Mucosa of descending colon (tissue), 3 donors: Measurements from ENCODE around the gene CCDC127. TPM values are rescaled to one million over a fixed set of nuclear protein-coding genes. Genes with fewer than 3 reads are reported as not detected.

Experiments
- ATAC-seq: fragments of 200-7000 bp; cut with Tn5 transposase; one replicate; pipeline ENCODE4 v1.9.1; 2020; ENCODE audit warnings: mild to moderate bottlenecking, moderate library complexity
- DNase-seq, 3 donors: peaks; one replicate each; pipeline ENCODE4 v3.0.0-alpha.2; 2020
- H3K36me3 ChIP-seq: fragments of 200-600 bp; one replicate; pipeline ENCODE4 v1.8.0; 2021; ENCODE audit warnings: low read depth, mild to moderate bottlenecking
- H3K4me1 ChIP-seq: fragments of 200-600 bp; one replicate; pipeline ENCODE4 v1.8.0; 2021; ENCODE audit warnings: low read depth, mild to moderate bottlenecking
- H3K4me3 ChIP-seq: fragments of 200-600 bp; one replicate; pipeline ENCODE4 v1.8.0; 2021; ENCODE audit warnings: mild to moderate bottlenecking
- H3K9me3 ChIP-seq: fragments of 200-600 bp; one replicate; pipeline ENCODE4 v1.8.0; 2021; ENCODE audit warnings: mild to moderate bottlenecking
- intact Hi-C, 2 donors: fragments of 100-400 bp; cut with DNase I in 1 of 2; cut with micrococcal nuclease in 1 of 2; formaldehyde crosslinking; loops; one replicate each; pipeline versions ENCODE4 v1.11.0 to v1.11.1; 2022; cut with DNase I, micrococcal nuclease
- total RNA-seq, 3 donors: library from RNA; stranded (reverse); fragmentation: NEBNext Ultra II Directional in 2 of 3; extraction: Animal tissue kit (Norgen Biotek cat#: 25700) in 2 of 3; gene quantifications; one replicate each; pipeline versions ENCODE4 v1.2.1 to v1.2.4, GENCODE V29; 2021 to 2023
- TF ChIP-seq, protein P1 (sequence below): fragments of 200-600 bp; IDR thresholded peaks from one replicate; pipeline ENCODE4 v1.8.0; 2022; ENCODE audit warnings: antibody characterized with exemption, mild to moderate bottlenecking
- donor health status: DM: no; HTN: no; CAD: no; lungs with moderate emphysema.
- donor health status: DM: no; HTN: no; CAD: no.
- donor health status: DM: no; HTN: yes; CAD: no.

The CCDC127 gene
- total RNA-seq, 3 donors from 2014 or later = 3.5 to 9.8 (median 4.7) TPM

- Histone ChIP-seq H3K9me3 (no peaks in the 10 kb centered on the region), H3K4me3 (no peak overlapping the region), H3K36me3 (no peaks in the 10 kb centered on the region), H3K4me1 (no peaks in the 10 kb centered on the region)
- intact Hi-C loops = no loop called here
- DNase-seq (no peak), ATAC-seq (no peak)
- TF ChIP-seq, protein P1, sequence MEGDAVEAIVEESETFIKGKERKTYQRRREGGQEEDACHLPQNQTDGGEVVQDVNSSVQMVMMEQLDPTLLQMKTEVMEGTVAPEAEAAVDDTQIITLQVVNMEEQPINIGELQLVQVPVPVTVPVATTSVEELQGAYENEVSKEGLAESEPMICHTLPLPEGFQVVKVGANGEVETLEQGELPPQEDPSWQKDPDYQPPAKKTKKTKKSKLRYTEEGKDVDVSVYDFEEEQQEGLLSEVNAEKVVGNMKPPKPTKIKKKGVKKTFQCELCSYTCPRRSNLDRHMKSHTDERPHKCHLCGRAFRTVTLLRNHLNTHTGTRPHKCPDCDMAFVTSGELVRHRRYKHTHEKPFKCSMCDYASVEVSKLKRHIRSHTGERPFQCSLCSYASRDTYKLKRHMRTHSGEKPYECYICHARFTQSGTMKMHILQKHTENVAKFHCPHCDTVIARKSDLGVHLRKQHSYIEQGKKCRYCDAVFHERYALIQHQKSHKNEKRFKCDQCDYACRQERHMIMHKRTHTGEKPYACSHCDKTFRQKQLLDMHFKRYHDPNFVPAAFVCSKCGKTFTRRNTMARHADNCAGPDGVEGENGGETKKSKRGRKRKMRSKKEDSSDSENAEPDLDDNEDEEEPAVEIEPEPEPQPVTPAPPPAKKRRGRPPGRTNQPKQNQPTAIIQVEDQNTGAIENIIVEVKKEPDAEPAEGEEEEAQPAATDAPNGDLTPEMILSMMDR = no peak
These were observed 63.1 kb downstream of the CCDC127 start for GRCh38 chr5:154826-155225.

GRCh38 chr5:154236-154635, 63.7 kb downstream of the CCDC127 start:
- TF ChIP-seq, protein P1 = no peak
- Histone ChIP-seq H3K4me1 (no peaks in the 10 kb centered on the region), H3K9me3 (no peaks in the 10 kb centered on the region), H3K4me3 (no peak overlapping the region), H3K36me3 (no peaks in the 10 kb centered on the region)
- DNase-seq (no peak), ATAC-seq (no peak)
- intact Hi-C loops = no loop called here

- no peaks in the 10 kb centered on the region for H3K36me3 ChIP-seq
- ATAC-seq (no peak), DNase-seq (no peak)
- TF ChIP-seq, protein P1 = no peak
- no peaks in the 10 kb centered on the region for H3K4me1 ChIP-seq
- intact Hi-C loops = no loop called here
- no peak overlapping the region for H3K4me3 ChIP-seq
- H3K9me3 ChIP-seq = peaks cover 1% of the 10 kb centered on the region
These were observed 64.7 kb downstream of the CCDC127 start for GRCh38 chr5:153256-153655.

DNA sequence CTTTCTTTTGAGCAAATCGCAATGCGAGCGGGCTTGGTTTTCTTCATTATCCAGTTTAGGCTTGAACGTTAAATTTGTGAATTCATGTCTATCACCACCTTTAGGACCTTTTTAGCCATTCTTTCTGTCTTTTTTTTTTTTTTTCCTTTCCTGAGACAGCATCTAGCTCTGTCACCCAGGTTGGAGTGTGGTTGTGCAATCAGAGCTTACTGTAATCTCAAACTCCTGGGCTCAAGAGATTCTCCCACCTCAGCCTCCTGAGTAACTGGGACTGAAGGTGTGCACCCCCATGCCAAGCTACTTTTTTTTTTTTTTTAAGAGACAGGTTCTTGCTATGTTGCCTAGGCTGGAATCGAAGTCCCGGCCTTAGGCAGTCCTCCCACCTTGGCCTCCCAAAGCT, 65.9 kb downstream of the CCDC127 start:
- peaks cover 13% of the 10 kb centered on the region for H3K9me3 ChIP-seq

DNA sequence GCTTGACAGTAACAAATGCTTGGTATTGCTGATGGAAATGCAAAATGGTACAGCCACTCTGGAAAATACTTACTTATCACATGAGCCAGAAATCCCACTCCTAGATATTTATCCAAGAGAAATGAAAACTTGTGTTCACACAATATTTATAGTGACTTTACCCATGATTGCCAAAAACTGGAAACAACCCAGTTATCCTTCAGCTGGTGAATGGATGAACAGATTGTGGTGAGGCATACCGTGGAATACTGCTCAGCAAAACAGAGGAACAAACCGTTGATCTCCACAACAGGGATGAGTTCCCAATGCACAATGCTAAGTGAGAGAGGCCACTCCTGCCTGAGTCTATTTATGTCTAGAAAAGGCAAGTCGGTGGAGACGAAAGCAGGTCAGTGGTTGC, 67.2 kb downstream of the CCDC127 start:
- intact Hi-C loops = no loop called here
- Histone ChIP-seq H3K4me3 (no peak overlapping the region), H3K9me3 (peaks cover 17% of the 10 kb centered on the region), H3K36me3 (no peaks in the 10 kb centered on the region), H3K4me1 (no peaks in the 10 kb centered on the region)
- TF ChIP-seq, protein P1 = no peak
- ATAC-seq = no peak
- no peak for DNase-seq

More for the DNA sequence above, 65.9 kb downstream of the CCDC127 start:
- TF ChIP-seq, protein P1 = no peak
- no peaks in the 10 kb centered on the region for H3K4me1 ChIP-seq
- DNase-seq = no peak
- ATAC-seq = no peak
- intact Hi-C loops = no loop called here
- H3K4me3 ChIP-seq = no peak overlapping the region
- H3K36me3 ChIP-seq = no peaks in the 10 kb centered on the region
